HG02763 (cell line): Measurements from ENCODE around the gene MLPH.

ENCODE experiments used
- ATAC-seq: cut with Tn5 transposase; IDR thresholded peaks from one replicate; pipeline ENCODE4 v1.9.1; 2021; ENCODE audit warnings: mild to moderate bottlenecking, moderate library complexity; ENCODE audit not compliant: unreplicated experiment

Gene MLPH

DNA sequence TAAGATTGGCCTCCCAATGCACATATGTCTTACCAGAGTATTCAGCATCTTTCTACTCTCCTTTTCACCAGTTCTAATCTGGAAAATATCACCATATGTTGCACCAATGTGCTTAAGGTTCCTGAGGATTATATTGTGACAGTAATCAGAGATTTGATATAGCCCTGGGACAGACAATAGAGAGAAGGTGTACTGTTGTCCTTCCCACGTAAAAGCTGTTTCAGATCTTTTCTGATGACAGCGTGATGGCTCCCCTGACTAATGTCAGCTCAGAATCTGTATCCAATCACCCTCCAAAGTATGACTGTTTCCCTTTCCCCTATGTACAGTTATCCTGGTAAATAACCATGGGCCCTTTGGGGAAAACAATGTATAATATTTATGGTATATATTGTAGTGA, 9.0 kb upstream of the MLPH start:
- no peak for ATAC-seq

GRCh38 chr2:237478979-237479378, 8.1 kb upstream of the MLPH start:
- no peak for ATAC-seq

DNA sequence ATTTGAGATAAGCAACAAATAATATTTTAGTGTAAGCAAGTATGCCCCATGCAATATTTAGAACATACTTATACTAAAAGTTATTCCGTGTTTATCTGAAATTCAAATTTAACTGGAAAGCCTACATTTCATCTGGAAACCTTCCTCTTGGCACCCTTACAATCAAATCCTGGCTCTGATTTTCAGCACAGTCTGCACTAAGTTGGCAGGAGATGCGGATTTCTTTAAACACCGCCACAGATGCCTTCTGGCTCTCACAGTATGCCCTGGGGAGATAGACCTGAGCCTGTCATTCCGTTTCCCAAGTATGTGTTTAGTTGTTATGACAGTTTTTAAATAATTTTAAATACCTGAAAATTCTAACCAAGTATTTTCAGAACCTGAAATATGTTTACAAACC, 7.3 kb upstream of the MLPH start:
- no peak for ATAC-seq

DNA sequence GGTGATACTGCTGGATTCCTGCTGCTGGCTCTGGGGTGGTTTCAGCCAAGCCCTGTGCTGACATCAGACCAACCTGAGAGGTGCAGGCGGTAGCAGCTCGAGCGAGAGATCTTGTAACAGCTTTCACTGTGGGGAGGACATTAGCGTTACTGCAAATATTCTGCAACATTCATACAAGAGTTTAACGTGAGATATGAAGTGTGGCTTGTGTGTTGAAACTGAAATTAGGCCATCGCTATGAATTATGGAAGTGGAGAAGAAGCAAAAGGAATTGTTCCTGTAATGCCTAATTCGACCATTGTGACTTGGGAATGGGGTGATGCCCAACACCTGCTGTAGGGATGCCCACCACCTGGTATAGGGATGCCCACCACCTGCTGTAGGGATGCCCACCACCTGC, 6.5 kb upstream of the MLPH start:
- no peak for ATAC-seq

GRCh38 chr2:237480988-237481525, 6.0 kb upstream of the MLPH start:
- ATAC-seq: no peak

- no peak for ATAC-seq
Observed at GRCh38 chr2:237482485-237482884, 4.6 kb upstream of the MLPH start.

DNA sequence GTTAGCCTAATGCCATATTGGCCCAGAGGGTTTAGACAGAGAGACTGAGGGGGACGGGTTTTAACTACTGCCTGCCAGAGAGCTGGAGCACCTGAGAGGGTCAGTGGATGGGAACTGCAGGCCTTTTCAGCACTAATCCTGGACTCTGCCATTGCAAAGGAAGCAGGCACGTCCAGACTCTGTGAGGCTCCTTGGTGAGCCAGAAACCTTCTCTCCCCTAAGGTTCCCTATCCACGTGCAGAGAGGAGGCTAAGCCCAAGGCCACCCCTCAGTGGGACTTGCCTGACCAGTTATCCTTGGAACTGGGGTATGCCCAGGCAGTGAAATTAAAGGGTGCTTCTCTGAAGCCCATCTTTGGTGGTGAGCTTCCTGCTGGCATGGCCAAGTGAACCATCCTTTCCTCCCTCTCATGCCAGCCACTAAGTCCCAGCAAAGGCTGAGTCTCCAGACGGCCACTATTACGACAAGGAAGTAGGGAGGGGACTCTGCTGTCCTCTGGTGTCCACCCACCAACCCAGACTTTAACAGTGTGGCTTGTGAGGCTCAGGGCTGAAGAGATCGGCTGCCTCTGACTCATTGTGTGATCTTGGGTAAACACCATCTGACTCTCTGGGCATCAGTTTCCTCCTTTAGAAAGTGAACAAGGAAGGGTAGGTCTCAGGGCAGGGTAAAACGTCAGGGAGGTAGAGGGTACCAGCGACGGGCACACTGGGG, 3.9 kb upstream of the MLPH start:
- no peak for ATAC-seq

GRCh38 chr2:237485304-237485703, 1.7 kb upstream of the MLPH start:
- ATAC-seq: no peak

DNA sequence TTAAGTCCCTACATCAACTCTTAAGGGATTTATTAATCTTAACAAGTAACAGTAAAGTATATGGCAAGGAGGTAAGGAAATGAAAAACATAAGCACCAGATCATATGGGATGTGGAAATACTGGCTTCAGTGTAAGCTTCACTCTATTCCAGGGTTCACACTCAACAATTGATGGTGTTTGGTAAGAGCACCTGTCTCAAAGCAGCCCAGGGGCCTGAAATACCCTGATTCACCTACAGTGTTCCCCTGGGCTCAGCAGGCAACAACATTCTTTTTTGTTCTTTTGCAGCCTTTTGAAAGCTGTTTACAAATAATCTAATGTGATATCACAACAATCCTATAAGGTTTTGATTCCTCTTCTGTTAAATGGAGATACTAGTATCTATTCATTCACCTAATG, 1.2 kb upstream of the MLPH start:
- no peak for ATAC-seq

DNA sequence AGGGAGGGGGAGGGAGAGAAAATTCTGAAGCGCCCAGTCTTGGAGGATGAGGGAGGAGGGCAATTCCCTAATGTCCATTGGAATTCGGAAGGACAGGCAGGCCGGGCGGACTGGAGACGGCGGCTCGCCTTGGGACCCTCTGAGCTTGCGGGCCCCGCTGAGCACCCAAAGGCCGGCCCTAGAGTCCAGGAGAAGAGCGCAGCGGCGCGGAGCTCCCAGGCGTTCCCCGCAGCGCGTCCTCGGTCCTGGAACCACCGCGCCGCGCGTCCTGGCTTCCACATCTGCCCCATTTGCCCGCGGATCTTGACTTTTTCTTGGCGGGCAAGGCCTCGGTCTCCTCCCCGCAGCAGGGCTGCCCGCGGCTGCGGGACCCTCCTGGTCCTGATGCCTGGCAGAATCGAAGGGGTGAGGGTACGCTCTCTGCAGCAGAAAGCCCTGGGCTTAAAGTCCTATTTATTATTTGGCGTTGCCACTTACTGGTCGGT, 675 bp upstream of the MLPH start:
- ATAC-seq: no peak

DNA sequence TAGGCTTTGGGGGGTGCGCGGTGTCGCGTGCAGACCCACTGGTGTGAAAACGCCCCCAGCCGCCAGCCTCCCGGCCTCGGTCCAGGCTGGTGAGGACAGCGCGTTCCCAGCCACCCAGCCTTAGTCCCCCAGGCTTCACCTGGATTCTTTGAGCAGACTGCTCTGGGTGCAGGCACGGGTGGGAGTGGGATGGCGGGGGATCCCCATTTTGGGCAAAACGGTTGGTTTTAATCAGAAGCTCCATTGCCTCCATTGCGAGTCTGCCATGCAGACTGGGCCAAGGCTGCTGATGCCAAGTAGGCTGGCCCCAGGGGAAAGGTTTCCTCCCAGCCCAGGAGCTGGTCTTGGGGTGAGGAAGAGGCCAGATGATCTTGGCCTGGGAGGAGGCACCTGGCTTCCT, 445 bp downstream of the MLPH start:
- ATAC-seq: no peak

- ATAC-seq: no peak
Observed at GRCh38 chr2:237488295-237488694, 1.2 kb downstream of the MLPH start.

- ATAC-seq: no peak
Observed at GRCh38 chr2:237488901-237489860, 2.1 kb downstream of the MLPH start.

GRCh38 chr2:237490009-237490711, 3.1 kb downstream of the MLPH start:
- ATAC-seq: no peak

DNA sequence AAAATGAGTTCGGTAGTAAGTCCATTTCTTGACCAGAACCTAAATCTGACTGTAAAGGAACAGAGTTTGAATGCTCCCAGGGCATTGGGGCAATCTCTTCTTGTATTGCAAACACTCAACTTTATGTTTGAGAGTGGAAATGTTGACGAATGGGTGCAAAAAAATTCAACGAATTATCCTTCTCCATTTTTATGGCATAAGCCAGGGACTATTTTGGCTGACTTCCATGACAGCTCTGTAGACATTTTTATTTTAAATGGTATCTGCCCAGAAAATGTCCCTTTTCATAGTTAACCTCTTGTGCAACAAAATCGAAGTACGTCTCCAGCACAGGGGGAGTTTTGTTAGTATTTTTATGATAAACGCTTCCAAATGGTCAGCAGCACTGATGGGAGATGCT, 3.7 kb downstream of the MLPH start:
- no peak for ATAC-seq

DNA sequence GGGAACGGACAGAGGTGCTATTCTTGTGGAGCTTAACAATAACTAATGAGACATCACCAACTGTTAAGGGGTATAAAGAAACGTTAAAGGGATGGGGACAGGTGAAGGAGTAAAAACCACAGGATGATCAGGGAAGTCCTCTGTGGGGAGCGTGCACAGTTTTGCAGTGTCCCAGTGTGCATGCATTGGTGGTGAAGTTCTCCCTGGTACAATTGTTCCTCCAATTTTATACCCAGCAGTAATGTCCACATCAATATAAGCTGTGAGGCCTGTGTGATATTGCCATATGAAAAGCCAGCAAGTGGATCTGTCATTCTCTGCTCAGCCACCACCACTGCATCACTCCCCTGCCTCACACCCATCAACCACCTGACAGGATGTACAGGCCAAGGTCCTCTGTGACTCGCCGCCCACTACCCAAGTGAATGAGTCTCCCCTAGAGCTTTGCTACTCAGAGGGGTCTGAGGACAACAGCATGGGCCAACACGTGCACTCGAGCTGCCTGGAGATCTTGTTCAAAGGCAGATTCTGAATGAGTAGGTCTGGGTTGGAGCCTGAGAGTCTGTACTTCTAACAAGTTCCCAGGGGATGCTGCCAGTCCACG, 4.6 kb downstream of the MLPH start:
- ATAC-seq: no peak

GRCh38 chr2:237492137-237492890, 5.3 kb downstream of the MLPH start:
- no peak for ATAC-seq

DNA sequence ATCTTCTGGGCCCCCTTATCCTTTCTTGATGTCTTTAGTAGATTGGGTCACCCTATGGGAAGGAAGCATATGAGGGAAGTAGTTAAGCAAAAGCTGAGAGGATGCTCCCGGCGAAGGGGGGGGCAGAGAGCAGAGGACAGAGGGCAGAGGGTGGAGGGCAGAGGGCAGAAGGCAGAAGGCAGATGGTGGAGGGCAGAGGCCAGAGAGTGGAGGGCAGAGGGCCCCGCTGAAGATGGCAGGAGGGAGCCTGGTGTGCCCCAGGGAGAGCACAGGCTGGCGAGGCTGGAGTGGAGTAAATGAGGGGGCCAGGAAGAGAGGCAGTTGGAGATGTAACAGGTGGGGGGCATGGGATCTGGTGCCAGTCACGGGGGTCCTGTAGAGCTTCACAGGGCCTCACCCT, 7.0 kb downstream of the MLPH start:
- no peak for ATAC-seq

GRCh38 chr2:237495521-237496117, 8.6 kb downstream of the MLPH start:
- no peak for ATAC-seq

GRCh38 chr2:237496428-237496827, 9.4 kb downstream of the MLPH start:
- no peak for ATAC-seq
